Measurements from ENCODE around the gene JARID2.

JARID2 gene

DNA sequence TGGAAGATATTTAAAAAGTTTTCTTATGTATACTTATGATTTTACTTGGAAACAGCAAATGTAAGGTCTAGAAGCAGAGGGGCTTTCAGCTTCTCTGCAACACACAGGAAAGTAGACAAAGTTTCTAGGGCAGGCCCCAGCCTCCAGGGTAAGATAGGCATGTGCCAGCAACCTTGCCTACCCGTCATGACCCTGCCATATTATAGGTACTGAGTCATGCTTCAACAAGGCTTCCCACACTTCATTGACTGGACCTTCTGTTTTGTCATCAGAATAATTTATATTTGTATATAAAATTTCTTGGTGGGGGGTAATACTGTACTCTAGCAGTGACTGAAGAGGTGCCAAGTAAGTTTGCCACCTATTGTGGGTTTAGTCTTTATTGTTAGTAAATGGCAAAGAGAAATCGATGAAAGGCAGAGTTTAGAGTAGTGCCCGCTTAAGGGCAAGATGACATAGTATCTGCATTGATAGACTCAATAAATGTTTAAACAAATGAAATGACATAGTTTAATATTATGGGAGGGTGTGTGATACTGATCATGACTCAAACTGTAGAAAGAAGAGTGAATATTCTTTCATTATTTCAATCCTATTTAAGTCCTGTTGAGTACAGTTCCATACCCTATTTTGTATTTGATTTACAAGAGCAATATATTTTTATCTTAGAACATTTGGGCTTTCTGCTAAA is 95.6 kb downstream of the JARID2 start:
- Histone ChIP-seq H3K27ac (ENCODE audit: low read depth, low read length) (no peak overlapping the region), H3K4me3 (ENCODE audit: low read length) (no peak overlapping the region), H3K9ac (ENCODE audit: low read depth, low read length) (no peak overlapping the region), H3K9me3 (ENCODE audit: insufficient read depth, low read depth, low read length) (no peaks in the 10 kb centered on the region), H3K4me1 (ENCODE audit: insufficient read depth, low read length) (peaks cover 91% of the 10 kb centered on the region), H3K27me3 (ENCODE audit: insufficient read depth, low read length) (no peaks in the 10 kb centered on the region), H3K36me3 (ENCODE audit: insufficient read depth, low read length) (no peaks in the 10 kb centered on the region)
- whole genome bisulfite sequencing = 85% methylated on average over 3 of the region's 3 CpGs

DNA sequence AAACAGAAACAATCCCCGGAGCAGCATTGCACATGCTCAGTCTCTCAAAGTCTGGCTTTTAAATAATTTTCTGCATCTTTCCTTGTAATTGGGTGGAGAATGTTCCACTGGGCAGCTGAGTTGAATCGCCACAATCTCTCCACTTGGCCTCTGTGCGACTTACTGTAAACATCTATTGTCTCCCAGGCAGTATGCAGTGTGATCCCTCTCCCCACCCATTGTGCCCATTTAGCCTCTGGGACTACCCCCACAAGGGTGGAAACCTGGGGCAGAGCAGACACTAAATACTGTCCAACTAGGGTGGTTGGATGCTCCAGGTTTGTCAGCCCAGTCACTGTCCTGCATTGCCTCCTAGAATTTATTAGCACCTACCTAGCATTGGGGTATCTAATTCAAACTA is 96.2 kb downstream of the JARID2 start:
- H3K36me3 ChIP-seq (ENCODE audit: insufficient read depth, low read length) = no peaks in the 10 kb centered on the region
- 63% methylated on average over 3 of the region's 3 CpGs for WGBS
- peaks cover 89% of the 10 kb centered on the region for H3K4me1 ChIP-seq (ENCODE audit: insufficient read depth, low read length)
- no peak overlapping the region for H3K4me3 ChIP-seq (ENCODE audit: low read length)
- H3K27me3 ChIP-seq (ENCODE audit: insufficient read depth, low read length) = no peaks in the 10 kb centered on the region
- no peak overlapping the region for H3K27ac ChIP-seq (ENCODE audit: low read depth, low read length)
- no peaks in the 10 kb centered on the region for H3K9me3 ChIP-seq (ENCODE audit: insufficient read depth, low read depth, low read length)
- H3K9ac ChIP-seq (ENCODE audit: low read depth, low read length) = no peak overlapping the region

DNA sequence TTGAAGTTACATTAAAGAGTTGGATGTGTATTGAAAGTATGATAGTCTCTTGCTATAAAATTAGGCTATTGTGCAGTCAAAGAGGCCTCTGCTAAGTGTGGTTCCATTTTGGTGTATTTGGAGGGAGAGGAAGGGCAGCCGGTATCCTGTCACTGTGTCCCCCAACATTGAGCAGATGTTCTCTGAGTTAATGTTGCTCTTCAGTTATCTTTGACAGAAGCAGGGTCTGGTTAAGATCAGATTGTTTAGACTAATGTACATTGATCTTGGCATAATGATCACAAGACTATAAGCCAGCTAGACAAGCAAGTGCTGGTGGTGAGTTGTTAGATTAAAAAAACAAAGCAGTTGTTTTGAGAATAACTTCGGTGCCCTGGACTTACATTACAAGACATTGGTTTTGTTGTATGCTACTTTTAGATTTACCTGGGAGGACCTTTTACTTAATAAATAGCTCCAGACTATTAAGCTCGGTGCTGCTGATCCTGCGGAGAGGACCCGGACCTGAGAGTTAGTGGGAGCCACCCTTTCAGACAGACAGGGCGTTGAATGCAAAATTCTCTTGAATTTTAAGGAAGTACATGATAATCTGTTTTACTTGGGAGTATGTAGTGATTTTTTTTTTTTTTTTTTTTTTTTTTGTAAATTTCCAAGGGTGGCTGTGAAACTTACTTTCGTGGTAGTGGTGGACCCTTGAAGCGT is 97.8 kb downstream of the JARID2 start:
- no peak overlapping the region for H3K9ac ChIP-seq (ENCODE audit: low read depth, low read length)
- H3K4me1 ChIP-seq (ENCODE audit: insufficient read depth, low read length) = peaks cover 80% of the 10 kb centered on the region
- WGBS = 85% methylated on average over 8 of the region's 8 CpGs
- no peak overlapping the region for H3K27ac ChIP-seq (ENCODE audit: low read depth, low read length)
- H3K4me3 ChIP-seq (ENCODE audit: low read length) = no peak overlapping the region
- H3K36me3 ChIP-seq (ENCODE audit: insufficient read depth, low read length) = no peaks in the 10 kb centered on the region
- no peaks in the 10 kb centered on the region for H3K9me3 ChIP-seq (ENCODE audit: insufficient read depth, low read depth, low read length)
- H3K27me3 ChIP-seq (ENCODE audit: insufficient read depth, low read length) = no peaks in the 10 kb centered on the region

GRCh38 chr6:15344192-15344519 is 98.3 kb downstream of the JARID2 start:
- H3K4me3 ChIP-seq (ENCODE audit: low read length) = no peak overlapping the region
- H3K9ac ChIP-seq (ENCODE audit: low read depth, low read length) = no peak overlapping the region
- H3K4me1 ChIP-seq (ENCODE audit: insufficient read depth, low read length) = peaks cover 82% of the 10 kb centered on the region
- no peaks in the 10 kb centered on the region for H3K27me3 ChIP-seq (ENCODE audit: insufficient read depth, low read length)
- H3K9me3 ChIP-seq (ENCODE audit: insufficient read depth, low read depth, low read length) = no peaks in the 10 kb centered on the region
- H3K36me3 ChIP-seq (ENCODE audit: insufficient read depth, low read length) = peaks cover under 1% of the 10 kb centered on the region; the same call in 1 of the 2 replicates
- 82% methylated on average over 3 of the region's 3 CpGs for WGBS
- no peak overlapping the region for H3K27ac ChIP-seq (ENCODE audit: low read depth, low read length)

DNA sequence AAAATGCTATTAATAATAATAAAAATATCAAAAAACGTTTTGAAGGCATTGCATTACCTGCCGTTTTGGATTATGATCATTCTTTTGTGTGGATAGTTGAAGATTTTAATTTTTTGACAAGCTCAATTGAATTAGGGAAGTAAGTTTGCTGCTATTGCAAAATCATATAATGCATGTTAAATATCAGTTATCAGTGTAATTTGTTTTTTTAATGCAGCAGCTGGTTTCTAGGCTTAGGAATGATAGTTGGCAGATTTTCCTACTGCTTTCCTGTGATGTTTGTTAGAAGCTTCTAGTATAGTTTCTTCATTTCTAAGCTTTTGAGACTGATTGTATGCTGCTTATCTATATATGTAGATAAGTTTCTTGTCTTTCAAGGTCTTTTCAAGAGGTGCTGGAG is 99.0 kb downstream of the JARID2 start:
- Histone ChIP-seq H3K27ac (ENCODE audit: low read depth, low read length) (no peak overlapping the region), H3K9ac (ENCODE audit: low read depth, low read length) (no peak overlapping the region), H3K4me1 (ENCODE audit: insufficient read depth, low read length) (peaks cover 86% of the 10 kb centered on the region), H3K27me3 (ENCODE audit: insufficient read depth, low read length) (no peaks in the 10 kb centered on the region), H3K36me3 (ENCODE audit: insufficient read depth, low read length) (peaks cover 7% of the 10 kb centered on the region), H3K4me3 (ENCODE audit: low read length) (no peak overlapping the region), H3K9me3 (ENCODE audit: insufficient read depth, low read depth, low read length) (no peaks in the 10 kb centered on the region)
- WGBS = 40% methylated on average over 2 of the region's 2 CpGs

DNA sequence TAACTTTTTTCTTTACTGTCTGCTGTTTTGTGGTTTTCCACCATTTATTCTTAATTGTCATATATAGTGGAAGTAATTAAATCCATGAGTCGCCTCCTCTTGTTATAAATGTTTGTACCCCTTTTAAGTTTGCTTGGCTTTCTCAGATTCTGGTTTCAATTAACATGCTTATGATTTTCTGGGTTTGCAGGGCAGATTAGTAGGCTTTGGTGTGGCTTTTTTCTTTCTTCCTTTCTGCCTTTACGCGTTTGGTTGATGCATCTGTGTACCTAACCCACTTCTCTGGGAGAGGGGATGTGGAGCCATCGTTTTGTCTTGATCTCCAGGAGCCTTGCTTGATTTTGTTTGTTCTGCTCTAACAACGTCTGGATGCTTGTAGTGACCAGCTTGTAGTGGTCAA is 100.4 kb downstream of the JARID2 start:
- Histone ChIP-seq H3K4me3 (ENCODE audit: low read length) (no peak overlapping the region), H3K4me1 (ENCODE audit: insufficient read depth, low read length) (peaks cover 86% of the 10 kb centered on the region), H3K9ac (ENCODE audit: low read depth, low read length) (no peak overlapping the region), H3K27me3 (ENCODE audit: insufficient read depth, low read length) (no peaks in the 10 kb centered on the region), H3K9me3 (ENCODE audit: insufficient read depth, low read depth, low read length) (no peaks in the 10 kb centered on the region), H3K36me3 (ENCODE audit: insufficient read depth, low read length) (peaks cover 12% of the 10 kb centered on the region), H3K27ac (ENCODE audit: low read depth, low read length) (no peak overlapping the region)
- 86% methylated on average over 5 of the region's 5 CpGs for WGBS

GRCh38 chr6:15348528-15348927 is 102.7 kb downstream of the JARID2 start:
- Histone ChIP-seq H3K4me1 (ENCODE audit: insufficient read depth, low read length) (peaks cover 87% of the 10 kb centered on the region), H3K27ac (ENCODE audit: low read depth, low read length) (no peak overlapping the region), H3K4me3 (ENCODE audit: low read length) (no peak overlapping the region), H3K9ac (ENCODE audit: low read depth, low read length) (no peak overlapping the region), H3K27me3 (ENCODE audit: insufficient read depth, low read length) (no peaks in the 10 kb centered on the region), H3K9me3 (ENCODE audit: insufficient read depth, low read depth, low read length) (no peaks in the 10 kb centered on the region), H3K36me3 (ENCODE audit: insufficient read depth, low read length) (peaks cover 12% of the 10 kb centered on the region)
- WGBS = 91% methylated on average over 3 of the region's 4 CpGs

GRCh38 chr6:15349379-15349778 is 103.5 kb downstream of the JARID2 start:
- no peak overlapping the region for H3K9ac ChIP-seq (ENCODE audit: low read depth, low read length)
- H3K4me1 ChIP-seq (ENCODE audit: insufficient read depth, low read length) = peaks cover 86% of the 10 kb centered on the region
- no peak overlapping the region for H3K27ac ChIP-seq (ENCODE audit: low read depth, low read length)
- no peaks in the 10 kb centered on the region for H3K9me3 ChIP-seq (ENCODE audit: insufficient read depth, low read depth, low read length)
- no peak overlapping the region for H3K4me3 ChIP-seq (ENCODE audit: low read length)
- H3K36me3 ChIP-seq (ENCODE audit: insufficient read depth, low read length) = peaks cover 12% of the 10 kb centered on the region
- 85% methylated on average over 5 of the region's 5 CpGs for WGBS
- H3K27me3 ChIP-seq (ENCODE audit: insufficient read depth, low read length) = no peaks in the 10 kb centered on the region

- no peak overlapping the region for H3K4me3 ChIP-seq (ENCODE audit: low read length)
- H3K27ac ChIP-seq (ENCODE audit: low read depth, low read length) = no peak overlapping the region
- H3K9ac ChIP-seq (ENCODE audit: low read depth, low read length) = no peak overlapping the region
- H3K9me3 ChIP-seq (ENCODE audit: insufficient read depth, low read depth, low read length) = no peaks in the 10 kb centered on the region
- H3K36me3 ChIP-seq (ENCODE audit: insufficient read depth, low read length) = peaks cover 12% of the 10 kb centered on the region
- H3K27me3 ChIP-seq (ENCODE audit: insufficient read depth, low read length) = no peaks in the 10 kb centered on the region
- 87% methylated on average over 6 of the region's 6 CpGs for WGBS
- peaks cover 85% of the 10 kb centered on the region for H3K4me1 ChIP-seq (ENCODE audit: insufficient read depth, low read length)
Measured at GRCh38 chr6:15350386-15351083, 104.7 kb downstream of the JARID2 start.

DNA sequence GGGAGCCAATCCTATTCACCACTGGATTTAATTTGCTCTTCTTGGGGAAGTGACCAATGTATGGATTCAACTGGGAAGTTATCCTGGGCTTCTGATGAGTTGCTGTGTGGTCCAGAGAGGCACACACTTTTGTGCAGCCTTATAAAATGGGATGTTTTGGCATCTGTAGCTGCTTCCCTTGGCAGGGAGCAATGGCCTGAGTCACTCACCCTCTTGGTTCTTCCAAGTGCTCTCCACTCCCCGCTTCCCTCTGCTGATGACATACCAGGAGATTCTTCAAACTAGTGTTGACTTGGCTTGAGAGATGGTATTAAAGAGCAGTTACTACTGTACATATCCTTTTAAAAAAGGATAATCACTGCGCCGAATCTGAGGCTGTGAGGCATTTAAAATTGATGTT is 105.8 kb downstream of the JARID2 start:
- no CpG with 5 or more reads among the region's 3 CpGs for WGBS
- Histone ChIP-seq H3K9ac (ENCODE audit: low read depth, low read length) (no peak overlapping the region), H3K27me3 (ENCODE audit: insufficient read depth, low read length) (no peaks in the 10 kb centered on the region), H3K4me1 (ENCODE audit: insufficient read depth, low read length) (peaks cover 83% of the 10 kb centered on the region), H3K9me3 (ENCODE audit: insufficient read depth, low read depth, low read length) (no peaks in the 10 kb centered on the region), H3K36me3 (ENCODE audit: insufficient read depth, low read length) (peaks cover 12% of the 10 kb centered on the region), H3K4me3 (ENCODE audit: low read length) (no peak overlapping the region), H3K27ac (ENCODE audit: low read depth, low read length) (no peak overlapping the region)

GRCh38 chr6:15352220-15352619 is 106.4 kb downstream of the JARID2 start:
- Histone ChIP-seq H3K36me3 (ENCODE audit: insufficient read depth, low read length) (peaks cover 12% of the 10 kb centered on the region), H3K4me3 (ENCODE audit: low read length) (no peak overlapping the region), H3K27me3 (ENCODE audit: insufficient read depth, low read length) (no peaks in the 10 kb centered on the region), H3K4me1 (ENCODE audit: insufficient read depth, low read length) (peaks cover 82% of the 10 kb centered on the region), H3K9ac (ENCODE audit: low read depth, low read length) (no peak overlapping the region), H3K9me3 (ENCODE audit: insufficient read depth, low read depth, low read length) (no peaks in the 10 kb centered on the region), H3K27ac (ENCODE audit: low read depth, low read length) (no peak overlapping the region)
- 76% methylated on average over 4 of the region's 4 CpGs for WGBS

Measured in HUES64 (cell line).